Astrocyte (in vitro differentiated cells and primary cell): ENCODE results near the gene AMACR. TPM values are rescaled to one million over a fixed set of nuclear protein-coding genes. Genes with fewer than 3 reads are reported as not detected.

Experiments
- DNase-seq: peaks from one replicate; pipeline ENCODE4 v3.0.0-alpha.2; 2010; ENCODE audit warnings: low read depth
- FAIRE-seq: peaks from 2 replicates; lab custom pipeline; 2011; peaks lifted over from hg19 to GRCh38; lab: Jason Lieb, UNC
- H2AFZ ChIP-seq: 2 replicates; pipeline ENCODE4 v1.6.0; 2012; ENCODE audit warnings: low read depth, low read length, inconsistent platforms
- H3K27ac ChIP-seq: 2 replicates; pipeline ENCODE4 v1.5.1; 2011; ENCODE audit warnings: low read depth, low read length, inconsistent platforms
- H3K27me3 ChIP-seq: 2 replicates; pipeline ENCODE4 v1.6.0; 2011; ENCODE audit warnings: low read length, inconsistent platforms; ENCODE audit not compliant: insufficient read depth
- H3K36me3 ChIP-seq: 2 replicates; pipeline ENCODE4 v1.5.1; 2011; ENCODE audit warnings: low read length, inconsistent platforms; ENCODE audit not compliant: insufficient read depth
- H3K4me1 ChIP-seq: 2 replicates; pipeline ENCODE4 v1.5.1; 2011; ENCODE audit warnings: low read length, inconsistent platforms; ENCODE audit not compliant: insufficient read depth
- H3K4me2 ChIP-seq: 2 replicates; pipeline ENCODE4 v1.6.0; 2012; ENCODE audit warnings: low read length, inconsistent platforms
- H3K4me3 ChIP-seq: 2 replicates; pipeline ENCODE4 v1.5.1; 2011; ENCODE audit warnings: low read depth, mild to moderate bottlenecking, low read length, inconsistent platforms; ENCODE audit not compliant: insufficient read depth
- H3K79me2 ChIP-seq: 2 replicates; pipeline ENCODE4 v1.6.0; 2012; ENCODE audit warnings: mild to moderate bottlenecking, low read length, inconsistent platforms; ENCODE audit not compliant: insufficient read depth
- H3K9ac ChIP-seq: 2 replicates; pipeline ENCODE4 v1.6.0; 2012; ENCODE audit warnings: mild to moderate bottlenecking, low read length, inconsistent platforms
- H3K9me3 ChIP-seq: 2 replicates; pipeline ENCODE4 v1.5.1; 2012; ENCODE audit warnings: low read depth, mild to moderate bottlenecking, low read length, inconsistent platforms; ENCODE audit not compliant: insufficient read depth
- H4K20me1 ChIP-seq: 2 replicates; pipeline ENCODE4 v1.6.0; 2012; ENCODE audit warnings: low read length, inconsistent platforms; ENCODE audit not compliant: insufficient read depth
- H3K27ac Mint-ChIP-seq: one replicate; pipeline ENCODE4 v1.8.0; 2021; ENCODE audit warnings: mild to moderate bottlenecking, mixed read lengths; ENCODE audit not compliant: unreplicated experiment
- H3K27me3 Mint-ChIP-seq: one replicate; pipeline ENCODE4 v1.8.0; 2021; ENCODE audit warnings: low read depth, mixed read lengths; ENCODE audit not compliant: unreplicated experiment
- H3K36me3 Mint-ChIP-seq: one replicate; pipeline ENCODE4 v1.8.0; 2021; ENCODE audit warnings: low read depth, mixed read lengths; ENCODE audit not compliant: unreplicated experiment
- H3K4me1 Mint-ChIP-seq: one replicate; pipeline ENCODE4 v1.8.0; 2021; ENCODE audit warnings: low read depth, mixed read lengths; ENCODE audit not compliant: unreplicated experiment
- H3K4me3 Mint-ChIP-seq: one replicate; pipeline ENCODE4 v1.8.0; 2021; ENCODE audit warnings: mild to moderate bottlenecking, moderate library complexity, mixed read lengths; ENCODE audit not compliant: unreplicated experiment
- H3K9me3 Mint-ChIP-seq: one replicate; pipeline ENCODE4 v1.8.0; 2021; ENCODE audit warnings: mild to moderate bottlenecking, mixed read lengths; ENCODE audit not compliant: unreplicated experiment
- CTCF ChIP-seq: IDR thresholded peaks from 2 replicates; pipeline ENCODE4 v1.5.1; 2011; ENCODE audit warnings: low read depth, mild to moderate bottlenecking, inconsistent platforms, low read length, moderate library complexity; ENCODE audit not compliant: insufficient read depth
- EZH2 ChIP-seq: IDR thresholded peaks from 2 replicates; pipeline ENCODE4 v1.6.1; 2012; ENCODE audit warnings: mild to moderate bottlenecking, low read length, inconsistent platforms; ENCODE audit not compliant: insufficient read depth
- total RNA-seq: library from RNA; stranded (reverse); gene quantifications from 2 replicates; pipeline ENCODE4 v1.2.1, GENCODE V29; 2021

The AMACR gene
- total RNA-seq, 1 donor from 2014 or later: 13.4 TPM

- Mint-ChIP-seq H3K4me1 (peaks cover 22% of the 10 kb centered on the region), H3K27ac (no peak within 1 kb of the TSS), H3K9me3 (no peaks in the 10 kb centered on the region), H3K27me3 (peaks cover 17% of the 10 kb centered on the region), H3K36me3 (no peaks in the 10 kb centered on the region), H3K4me3 (peak within 1 kb of the TSS; percentile 83)
- DNase-seq: peak; percentile 37
- TF ChIP-seq EZH2 (peak; percentile 30), CTCF (no peak)
- Histone ChIP-seq H3K9ac (no peak within 1 kb of the TSS), H3K36me3 (no peaks in the 10 kb centered on the region), H3K4me3 (peak within 1 kb of the TSS; percentile 69), H2AFZ (peak within 1 kb of the TSS; percentile 75), H3K27ac (no peak within 1 kb of the TSS), H4K20me1 (no peaks in the 10 kb centered on the region), H3K27me3 (peaks cover 38% of the 10 kb centered on the region), H3K9me3 (no peaks in the 10 kb centered on the region), H3K4me2 (peak within 1 kb of the TSS; percentile 99), H3K4me1 (peaks cover 21% of the 10 kb centered on the region), H3K79me2 (no peaks in the 10 kb centered on the region)
- FAIRE-seq: no peak
These were observed 71.4 kb downstream of the AMACR start, which contains the start of gene RXFP3 for GRCh38 chr5:33936381-33937016. Gene RXFP3 (plus strand): TSS chr5:33936386. CDS start chr5:33936741, 355 bp downstream.

Other genes with a start within 250 kb of the AMACR start
- 143 and 156 TPM in 2 replicates for gene ADAMTS12, start 116.1 kb downstream of the AMACR start, total RNA-seq
- not detected in 2 replicates for gene RXFP3, start 71.7 kb downstream of the AMACR start, total RNA-seq
- gene SLC45A2, start 23.4 kb downstream of the AMACR start, total RNA-seq: 0.82 and 0.98 TPM in 2 replicates
- gene C1QTNF3, start 35.2 kb upstream of the AMACR start, total RNA-seq: 0.58 and 0.95 TPM in 2 replicates